Upper lobe of right lung (tissue), 1 donor: ENCODE data around the gene JAZF1. TPM values are rescaled to one million over a fixed set of nuclear protein-coding genes. Genes with fewer than 3 reads are reported as not detected.

Experiments used
- ATAC-seq: fragments of 200-7000 bp; cut with Tn5 transposase; one replicate; pipeline ENCODE4 v1.9.1; 2020; ENCODE audit warnings: mild to moderate bottlenecking, moderate library complexity
- DNase-seq: peaks from one replicate; pipeline ENCODE4 v3.0.0-alpha.2; 2020
- H3K27ac ChIP-seq: fragments of 200-600 bp; one replicate; pipeline ENCODE4 v1.8.0; 2022
- H3K27me3 ChIP-seq: fragments of 200-600 bp; one replicate; pipeline ENCODE4 v1.8.0; 2022; ENCODE audit warnings: mild to moderate bottlenecking
- H3K36me3 ChIP-seq: fragments of 200-600 bp; one replicate; pipeline ENCODE4 v1.8.0; 2022
- H3K4me1 ChIP-seq: fragments of 200-600 bp; one replicate; pipeline ENCODE4 v1.8.0; 2022
- H3K4me3 ChIP-seq: fragments of 200-600 bp; one replicate; pipeline ENCODE4 v1.8.0; 2022; ENCODE audit warnings: mild to moderate bottlenecking
- H3K9me3 ChIP-seq: fragments of 200-600 bp; one replicate; pipeline ENCODE4 v1.8.0; 2022
- intact Hi-C: fragments of 100-400 bp; cut with DNase I; formaldehyde crosslinking; loops from one replicate; pipeline ENCODE4 v1.11.0; 2022
- total RNA-seq: library from RNA; stranded (reverse); fragmentation: NEBNext Ultra II Directional; extraction: Animal tissue kit (Norgen Biotek cat#: 25700); gene quantifications from one replicate; pipeline ENCODE4 v1.2.1, GENCODE V29; 2021
- TF ChIP-seq, protein P1 (sequence below): fragments of 200-600 bp; IDR thresholded peaks from one replicate; pipeline ENCODE4 v1.8.0; 2022; ENCODE audit warnings: antibody characterized with exemption
- donor health status: DM: no; HTN: yes; CAD: no; lungs with severe emphysema.

Gene JAZF1
- total RNA-seq, 1 donor from 2014 or later = 20.6 TPM

DNA sequence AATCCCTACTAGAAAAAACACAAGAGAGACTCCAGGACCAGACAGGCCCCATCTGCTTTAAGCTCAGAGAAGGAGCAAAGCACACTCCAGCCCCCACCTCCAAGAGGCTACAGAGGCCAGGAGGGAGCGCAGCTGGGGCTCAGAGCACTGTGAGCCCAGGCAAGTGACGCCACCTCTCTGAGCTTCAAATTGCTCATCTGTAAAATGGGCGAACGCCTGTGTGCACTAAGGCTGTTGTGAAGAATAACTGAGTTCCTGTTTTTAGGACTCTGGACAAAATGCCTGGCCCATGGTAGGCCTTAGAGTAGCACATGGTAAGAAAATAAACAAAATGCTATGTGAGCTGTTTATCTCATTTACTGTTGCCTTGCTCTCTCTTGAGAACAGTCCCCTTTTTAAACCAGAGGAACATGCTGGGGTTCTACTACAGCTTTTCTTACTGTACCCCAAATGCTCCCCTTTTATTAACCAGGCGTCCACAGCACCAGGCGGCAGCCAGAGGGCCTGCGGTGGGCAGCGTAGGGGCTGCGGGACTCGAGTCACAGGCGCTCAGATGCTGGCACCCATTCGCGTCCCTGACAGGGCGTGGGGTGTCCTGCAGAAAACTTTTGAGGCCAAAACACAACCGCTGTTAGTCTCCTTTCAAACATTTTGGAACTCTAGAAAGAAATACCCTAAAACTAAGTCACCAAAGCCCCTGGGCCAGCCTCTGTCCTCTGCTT, 336.9 kb downstream of the JAZF1 start:
- Histone ChIP-seq H3K4me3 (no peak overlapping the region), H3K4me1 (no peaks in the 10 kb centered on the region), H3K27me3 (no peaks in the 10 kb centered on the region), H3K36me3 (peaks cover 15% of the 10 kb centered on the region), H3K9me3 (no peaks in the 10 kb centered on the region), H3K27ac (no peak overlapping the region)
- intact Hi-C loops = no loop called here
- no peak for DNase-seq
- ATAC-seq = no peak
- TF ChIP-seq, protein P1, sequence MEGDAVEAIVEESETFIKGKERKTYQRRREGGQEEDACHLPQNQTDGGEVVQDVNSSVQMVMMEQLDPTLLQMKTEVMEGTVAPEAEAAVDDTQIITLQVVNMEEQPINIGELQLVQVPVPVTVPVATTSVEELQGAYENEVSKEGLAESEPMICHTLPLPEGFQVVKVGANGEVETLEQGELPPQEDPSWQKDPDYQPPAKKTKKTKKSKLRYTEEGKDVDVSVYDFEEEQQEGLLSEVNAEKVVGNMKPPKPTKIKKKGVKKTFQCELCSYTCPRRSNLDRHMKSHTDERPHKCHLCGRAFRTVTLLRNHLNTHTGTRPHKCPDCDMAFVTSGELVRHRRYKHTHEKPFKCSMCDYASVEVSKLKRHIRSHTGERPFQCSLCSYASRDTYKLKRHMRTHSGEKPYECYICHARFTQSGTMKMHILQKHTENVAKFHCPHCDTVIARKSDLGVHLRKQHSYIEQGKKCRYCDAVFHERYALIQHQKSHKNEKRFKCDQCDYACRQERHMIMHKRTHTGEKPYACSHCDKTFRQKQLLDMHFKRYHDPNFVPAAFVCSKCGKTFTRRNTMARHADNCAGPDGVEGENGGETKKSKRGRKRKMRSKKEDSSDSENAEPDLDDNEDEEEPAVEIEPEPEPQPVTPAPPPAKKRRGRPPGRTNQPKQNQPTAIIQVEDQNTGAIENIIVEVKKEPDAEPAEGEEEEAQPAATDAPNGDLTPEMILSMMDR = no peak

DNA sequence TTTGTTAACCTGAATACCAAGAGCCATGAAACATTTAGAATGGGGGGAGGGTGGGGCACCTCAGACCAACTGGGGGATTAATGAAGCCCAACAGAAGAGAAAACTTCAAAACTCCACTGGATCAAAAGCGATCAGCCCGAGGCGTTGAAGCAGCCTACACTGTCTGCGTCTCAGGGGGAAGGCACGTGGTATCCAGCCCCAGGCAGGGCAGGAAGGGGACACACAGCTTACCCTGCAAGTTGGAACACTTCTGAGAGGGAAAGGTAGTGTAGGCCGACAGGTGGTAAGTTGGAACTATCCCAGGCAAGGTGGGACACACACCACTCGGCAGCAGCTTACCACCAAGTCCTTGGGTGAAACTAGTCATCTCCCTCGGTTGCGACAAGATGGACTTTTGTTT, 337.7 kb downstream of the JAZF1 start:
- TF ChIP-seq, protein P1 = no peak
- no peak for DNase-seq
- Histone ChIP-seq H3K4me3 (no peak overlapping the region), H3K4me1 (no peaks in the 10 kb centered on the region), H3K27ac (no peak overlapping the region), H3K36me3 (peaks cover 15% of the 10 kb centered on the region), H3K27me3 (no peaks in the 10 kb centered on the region), H3K9me3 (no peaks in the 10 kb centered on the region)
- ATAC-seq = no peak
- intact Hi-C loops = no loop called here

DNA sequence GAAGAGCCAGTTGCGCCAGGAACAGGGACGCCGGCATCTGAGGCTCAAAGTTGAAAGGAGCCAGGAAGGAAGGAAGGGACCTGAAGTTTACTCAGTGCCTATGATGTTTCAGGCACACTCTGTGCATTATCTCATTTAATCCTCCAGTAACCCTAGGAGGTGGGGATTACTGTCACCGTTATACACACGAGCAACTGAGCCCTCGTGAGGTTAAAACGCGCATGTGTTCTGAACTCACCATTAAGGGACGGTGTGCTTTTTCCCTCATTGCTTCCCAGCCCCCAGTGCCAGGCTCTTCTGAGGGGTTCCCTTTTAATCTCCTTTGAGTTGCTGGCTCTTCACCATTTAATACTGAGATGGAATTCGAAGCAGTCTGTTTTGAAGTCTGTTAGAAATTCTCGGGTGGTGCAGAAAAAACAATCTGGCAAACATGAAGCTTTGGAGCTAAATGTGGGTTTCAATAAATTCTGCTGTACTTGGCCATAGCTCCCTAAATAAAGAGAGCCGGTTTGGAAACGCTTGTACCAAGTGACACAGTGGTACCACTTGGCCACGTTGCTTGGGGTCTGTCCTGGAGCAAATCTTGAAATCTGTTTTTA, 338.4 kb downstream of the JAZF1 start:
- no peak overlapping the region for H3K4me3 ChIP-seq
- H3K27ac ChIP-seq = no peak overlapping the region
- TF ChIP-seq, protein P1 = no peak
- H3K36me3 ChIP-seq = peaks cover 15% of the 10 kb centered on the region
- DNase-seq = no peak
- no peak for ATAC-seq
- H3K9me3 ChIP-seq = no peaks in the 10 kb centered on the region
- H3K4me1 ChIP-seq = no peaks in the 10 kb centered on the region
- no peaks in the 10 kb centered on the region for H3K27me3 ChIP-seq
- intact Hi-C loops = no loop called here

DNA sequence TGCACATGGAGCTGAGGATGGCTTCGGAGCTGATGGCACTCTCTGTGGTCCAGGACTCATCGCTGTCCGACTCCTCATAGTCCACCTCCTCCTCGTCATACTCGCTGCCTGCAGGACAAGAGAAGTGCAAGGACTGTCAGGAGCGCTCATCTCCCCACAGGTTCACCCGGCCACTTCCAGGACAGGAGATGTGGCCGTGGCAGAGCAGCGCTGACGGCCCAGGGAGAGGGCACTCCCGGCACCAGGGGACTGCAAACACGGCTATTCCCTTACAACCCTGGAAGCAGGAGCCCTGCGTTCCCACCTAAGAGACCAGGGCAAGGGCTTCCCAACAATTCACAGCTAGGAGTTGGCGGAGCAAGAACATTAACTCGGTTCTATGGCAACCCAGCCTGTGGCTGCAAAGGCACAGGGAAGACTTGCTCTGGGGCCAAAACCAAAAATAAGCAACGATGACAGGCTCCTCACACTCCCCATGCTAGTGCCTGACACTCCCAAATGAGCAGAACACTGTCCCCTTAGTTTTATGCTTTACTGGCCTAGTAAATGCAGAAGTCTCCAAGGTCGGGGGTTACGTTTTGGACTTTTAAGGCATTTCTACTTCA, 339.7 kb downstream of the JAZF1 start:
- DNase-seq = no peak
- intact Hi-C loops = no loop called here
- H3K4me1 ChIP-seq = no peaks in the 10 kb centered on the region
- no peaks in the 10 kb centered on the region for H3K27me3 ChIP-seq
- no peak overlapping the region for H3K27ac ChIP-seq
- no peaks in the 10 kb centered on the region for H3K9me3 ChIP-seq
- H3K36me3 ChIP-seq = peaks cover 15% of the 10 kb centered on the region
- H3K4me3 ChIP-seq = no peak overlapping the region
- TF ChIP-seq, protein P1 = no peak
- ATAC-seq = no peak

DNA sequence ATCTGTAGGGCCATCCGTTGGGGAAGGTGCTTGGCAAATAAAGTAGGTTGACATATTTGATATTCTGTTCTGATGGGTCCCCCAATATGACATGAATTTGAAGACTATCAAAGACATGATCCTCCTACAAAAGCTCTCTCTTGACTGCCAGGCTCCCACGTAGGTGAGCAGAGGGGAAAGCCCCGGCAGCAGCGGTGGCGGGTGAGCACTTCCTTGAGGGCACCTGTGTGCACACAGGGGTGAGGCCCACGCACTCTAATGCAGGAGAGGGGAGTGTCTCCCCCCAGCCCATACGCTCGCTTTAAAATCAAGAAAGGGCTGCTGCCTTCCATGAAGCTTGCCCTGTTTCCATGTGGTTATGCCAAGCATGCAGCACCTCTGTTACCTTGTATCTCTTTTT, 340.3 kb downstream of the JAZF1 start:
- Histone ChIP-seq H3K36me3 (peaks cover 15% of the 10 kb centered on the region), H3K4me3 (no peak overlapping the region), H3K9me3 (no peaks in the 10 kb centered on the region), H3K27ac (no peak overlapping the region), H3K27me3 (no peaks in the 10 kb centered on the region), H3K4me1 (no peaks in the 10 kb centered on the region)
- DNase-seq = no peak
- TF ChIP-seq, protein P1 = no peak
- intact Hi-C loops = no loop called here
- ATAC-seq = no peak
